HepG2 (cell line): ENCODE measurements around the gene PRKCE. TPM values are rescaled to one million over a fixed set of nuclear protein-coding genes. Genes with fewer than 3 reads are reported as not detected.

Source experiments
- ATAC-seq: fragments of 200-7000 bp; cut with Tn5 transposase; 3 replicates; pipeline ENCODE4 v1.9.1; 2020; ENCODE audit warnings: mild to moderate bottlenecking, moderate library complexity
- BruUV-seq: library from RNA; stranded (reverse); fragments of 400-500 nt; replicated peaks from 2 replicates; lab custom pipeline; 2021; lab: Mats Ljungman, UMichigan
- CTCF ChIA-PET: fragments of 300-600 bp; formaldehyde crosslinking; extraction: SDS; loops from one replicate; lab custom pipeline; 2021; ENCODE audit warnings: low total read pairs, inconsistent platforms, low intra/inter-chr PET ratio; lab: Yijun Ruan, JAX
- POLR2A ChIA-PET: fragments of 350-600 bp; sonication (Branson Sonifier 250); formaldehyde crosslinking; loops from one replicate; lab custom pipeline; 2020; ENCODE audit warnings: antibody characterized with exemption, inconsistent platforms; lab: Yijun Ruan, JAX
- DNase-seq: peaks from one replicate; pipeline ENCODE4 v3.0.0-alpha.2; 2015; ENCODE audit warnings: low spot score
- FAIRE-seq: peaks from 3 replicates; lab custom pipeline; 2011; peaks lifted over from hg19 to GRCh38; lab: Jason Lieb, UNC
- H2AFZ ChIP-seq: one replicate; pipeline ENCODE4 v1.6.1; 2011; ENCODE audit warnings: low read length, inconsistent platforms
- H3K27ac ChIP-seq: fragments of 300-600 bp; 3 replicates; pipeline ENCODE4 v1.8.0; 2011; ENCODE audit warnings: mixed run types, mild to moderate bottlenecking, mixed read lengths, low read length, inconsistent platforms; ENCODE audit not compliant: insufficient read depth; ENCODE audit errors: extremely low read length
- H3K27me3 ChIP-seq, 2 experiments: fragments of 200-600 bp in 1 of 2; 2 replicates in 1 of 2; 3 replicates in 1 of 2; pipeline versions ENCODE4 v1.6.0 to v1.8.0; 2011; ENCODE audit warnings: low read length in 2 of 2, mild to moderate bottlenecking in 2 of 2, moderate library complexity in 2 of 2, inconsistent platforms in 1 of 2; ENCODE audit not compliant: insufficient read depth in 2 of 2, control insufficient read depth in 1 of 2
- H3K36me3 ChIP-seq, 2 experiments: fragments of 200-600 bp in 1 of 2; replicated peaks in 1 of 2; 2 replicates in 1 of 2; 3 replicates in 1 of 2; pipeline versions ENCODE4 v1.5.1 to v1.8.0; 2011; ENCODE audit warnings: low read length in 2 of 2, inconsistent platforms in 1 of 2; ENCODE audit not compliant: insufficient read depth in 2 of 2, control insufficient read depth in 1 of 2
- H3K4me1 ChIP-seq: 2 replicates; pipeline ENCODE4 v1.5.1; 2012; ENCODE audit warnings: low read length, inconsistent platforms; ENCODE audit not compliant: insufficient read depth
- H3K4me2 ChIP-seq: 2 replicates; pipeline ENCODE4 v1.6.0; 2011; ENCODE audit warnings: low read depth, low read length, inconsistent platforms
- H3K4me3 ChIP-seq, 3 experiments: fragments of 200-600 bp in 1 of 3; sonication (generic), shearing (Covaris generic) in 1 of 3; replicated peaks in 1 of 3; 2 replicates each; pipeline ENCODE4 v1.5.1; 2011 to 2016; ENCODE audit warnings: low read length in 3 of 3, inconsistent platforms in 2 of 3, low read depth in 2 of 3, mild to moderate bottlenecking in 2 of 3, control low read depth in 1 of 3, mixed read lengths in 1 of 3; ENCODE audit not compliant: insufficient read depth in 1 of 3
- H3K79me2 ChIP-seq: one replicate; pipeline ENCODE4 v1.6.1; 2011; ENCODE audit warnings: low read length, inconsistent platforms; ENCODE audit not compliant: insufficient read depth
- H3K9ac ChIP-seq: 2 replicates; pipeline ENCODE4 v1.6.0; 2011; ENCODE audit warnings: mild to moderate bottlenecking, low read depth, low read length, inconsistent platforms; ENCODE audit not compliant: insufficient read depth
- H3K9me3 ChIP-seq: 2 replicates; pipeline ENCODE4 v1.5.1; 2012; ENCODE audit warnings: mild to moderate bottlenecking, low read length
- H4K20me1 ChIP-seq: 2 replicates; pipeline ENCODE4 v1.6.0; 2011; ENCODE audit warnings: inconsistent platforms, mild to moderate bottlenecking, low read length, moderate library complexity; ENCODE audit not compliant: insufficient read depth
- ADNP ChIP-seq: sonication (generic); formaldehyde crosslinking; IDR thresholded peaks from 2 replicates; pipeline ENCODE4 v1.4.0; 2020; ENCODE audit warnings: missing genetic modification reagents
- ARHGAP35 ChIP-seq: sonication (generic); formaldehyde crosslinking; IDR thresholded peaks from 2 replicates; pipeline ENCODE4 v1.9.0; 2022; ENCODE audit warnings: mild to moderate bottlenecking, inconsistent platforms, moderate library complexity, missing genetic modification reagents, borderline replicate concordance
- CENPT ChIP-seq: sonication (generic); formaldehyde crosslinking; IDR thresholded peaks from 2 replicates; pipeline ENCODE4 v1.8.0; 2022; ENCODE audit warnings: low read depth, mild to moderate bottlenecking, moderate library complexity, missing genetic modification reagents
- FIP1L1 ChIP-seq: fragments of 200-400 bp; formaldehyde crosslinking; IDR thresholded peaks from 2 replicates; pipeline ENCODE4 v1.6.1; 2018; ENCODE audit warnings: low read depth, mild to moderate bottlenecking, low read length, moderate library complexity, borderline replicate concordance; ENCODE audit not compliant: insufficient read depth
- KLF13 ChIP-seq: sonication (generic); formaldehyde crosslinking; IDR thresholded peaks from 2 replicates; pipeline ENCODE4 v1.4.0; 2020; ENCODE audit warnings: mild to moderate bottlenecking, missing genetic modification reagents
- MED1 ChIP-seq: sonication (generic); formaldehyde crosslinking; IDR thresholded peaks from 2 replicates; pipeline ENCODE4 v1.4.0; 2020; ENCODE audit warnings: missing genetic modification reagents
- PHF8 ChIP-seq: sonication (generic); formaldehyde crosslinking; IDR thresholded peaks from 2 replicates; pipeline ENCODE4 v1.5.0; 2020; ENCODE audit warnings: missing genetic modification reagents
- SIX4 ChIP-seq: sonication (generic); formaldehyde crosslinking; IDR thresholded peaks from 2 replicates; pipeline ENCODE4 v1.4.0; 2020; ENCODE audit warnings: missing genetic modification reagents
- SRSF9 ChIP-seq: fragments of 200-400 bp; formaldehyde crosslinking; IDR thresholded peaks from 2 replicates; pipeline ENCODE4 v1.6.1; 2018; ENCODE audit warnings: borderline replicate concordance, mild to moderate bottlenecking, low read depth, low read length; ENCODE audit not compliant: insufficient read depth, poor library complexity, severe bottlenecking
- TEAD3 ChIP-seq: optimal IDR thresholded peaks from 2 replicates; pipeline ENCODE3; 2016; ENCODE audit warnings: borderline replicate concordance
- ZNF207 ChIP-seq: fragments of 450-650 bp; IDR thresholded peaks from 2 replicates; pipeline ENCODE4 v1.6.1; 2016; ENCODE audit warnings: antibody characterized with exemption, borderline replicate concordance
- ZNF644 ChIP-seq: IDR thresholded peaks from 2 replicates; pipeline ENCODE4 v1.6.1; 2016; ENCODE audit warnings: low read depth
- ZNF841 ChIP-seq: sonication (generic); formaldehyde crosslinking; IDR thresholded peaks from 2 replicates; pipeline ENCODE4 v1.8.1; 2023; ENCODE audit warnings: missing genetic modification reagents, borderline replicate concordance
- ZSCAN31 ChIP-seq: sonication (generic); formaldehyde crosslinking; IDR thresholded peaks from 2 replicates; pipeline ENCODE4 v1.5.0; 2020; ENCODE audit warnings: low read depth, mild to moderate bottlenecking, missing genetic modification reagents
- WGBS: methylation state at CpG from one replicate; pipeline ENCODE4 v1.1.6; 2017; ENCODE audit warnings: low lambda C conversion rate; 5-methylcytosine and 5-hydroxymethylcytosine counted together
- in situ Hi-C: cut with HindIII; loops from 2 replicates; pipeline ENCODE4 v1.10.0; 2017; ENCODE audit warnings: low pct_unique_long_range_greater_than_20kb; ENCODE audit not compliant: extremely low pct_ligation_motif_present
- intact Hi-C: fragments of 100-400 bp; cut with micrococcal nuclease; formaldehyde crosslinking; loops from one replicate; pipeline ENCODE4 v1.10.0; 2022; ENCODE audit not compliant: unreplicated experiment
- polyA plus RNA-seq, 8 experiments: library from polyadenylated mRNA; depleted of rRNA in 3 of 8; stranded (reverse) in 7 of 8; unstranded in 1 of 8; fragments of >200 nt; fragmentation: Illumina TruSeq in 4 of 8; extraction: Trizol in 4 of 8; gene quantifications; 2 replicates each; pipeline versions ENCODE4 v1.2.1 to v1.2.3, GENCODE V29; 2011 to 2016; ENCODE audit warnings: low read depth in 4 of 8, missing spikeins in 1 of 8, mixed read lengths in 1 of 8; ENCODE audit not compliant: insufficient read depth in 1 of 8
- total RNA-seq, 5 experiments: library from RNA; depleted of rRNA; stranded (reverse); fragments of >200 nt; fragmentation: Illumina TruSeq; extraction: Trizol; gene quantifications; 2 replicates each; pipeline ENCODE4 v1.2.3, GENCODE V29; 2016; ENCODE audit warnings: low read depth in 1 of 5
- TF ChIP-seq, protein P1 (sequence below): sonication (generic); formaldehyde crosslinking; IDR thresholded peaks from 2 replicates; pipeline ENCODE4 v1.9.0; 2021; ENCODE audit warnings: missing genetic modification reagents, borderline replicate concordance
- TF ChIP-seq, protein P2 (sequence below): sonication (generic); formaldehyde crosslinking; conservative IDR thresholded peaks from 2 replicates; pipeline ENCODE4 v1.4.0; 2020; ENCODE audit warnings: missing genetic modification reagents

PRKCE gene
- total and polyA plus RNA-seq, 2 of the 13 experiments (the other 11 are each of a cell fraction or from before 2014, with no cell fraction given) = 1.0 to 3.9 TPM

DNA sequence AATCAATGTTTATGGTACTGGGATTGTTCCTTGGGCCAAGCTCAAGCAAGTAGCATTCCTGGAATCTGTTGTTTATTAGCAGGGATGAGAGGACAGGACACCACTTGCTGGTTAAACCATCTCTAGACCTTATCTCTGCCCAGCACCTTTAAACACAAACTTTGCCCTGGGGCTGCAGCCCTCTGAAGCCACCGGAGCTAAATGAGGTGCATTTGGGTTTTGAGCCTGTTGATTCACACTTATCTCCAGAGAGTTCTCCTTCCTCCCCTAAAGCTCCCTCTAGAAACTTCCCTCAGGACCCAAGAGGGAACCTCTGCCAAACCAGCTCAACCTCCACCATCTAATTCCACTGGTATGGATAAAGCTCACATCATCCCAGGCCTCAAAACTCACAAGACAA is 551.0 kb downstream of the PRKCE start:
- peak; percentile 47; the same call in 2 of the 3 replicates for ATAC-seq
- CTCF ChIA-PET = no interaction called here
- no peak overlapping the region for H3K4me3 ChIP-seq

DNA sequence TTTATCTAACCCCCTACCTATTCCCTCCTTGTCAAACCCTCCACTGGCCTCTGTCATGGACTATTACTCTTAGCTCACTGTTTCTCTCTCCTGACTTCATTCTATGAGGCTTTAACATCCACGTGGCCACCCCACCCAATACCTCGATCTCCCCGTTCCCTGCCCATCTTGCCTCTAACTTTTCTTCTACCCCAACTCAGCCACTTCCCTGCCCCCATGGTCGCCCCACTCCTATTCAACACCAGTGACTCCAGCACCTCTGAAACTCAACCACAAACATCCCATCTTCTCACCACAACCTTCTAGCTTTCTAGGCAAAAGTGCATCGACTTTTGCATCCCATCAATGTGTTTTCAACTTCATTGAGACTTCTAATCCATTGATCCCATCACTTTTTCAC is 551.5 kb downstream of the PRKCE start:
- Histone ChIP-seq H3K4me2 (no peak overlapping the region), H3K36me3 (no peaks in the 10 kb centered on the region), H4K20me1 (no peaks in the 10 kb centered on the region), H3K27ac (no peak overlapping the region), H2AFZ (no peak overlapping the region), H3K4me3 (no peak overlapping the region), H3K27me3 (peaks cover 0 to 42% of the 10 kb centered on the region in 2 experiments; a peak in 3 of 5 replicates), H3K9me3 (no peaks in the 10 kb centered on the region), H3K4me1 (peaks cover 11% of the 10 kb centered on the region), H3K79me2 (no peaks in the 10 kb centered on the region), H3K9ac (no peak overlapping the region)
- no TSS peak for BruUV-seq
- ATAC-seq (no peak), FAIRE-seq (no peak), DNase-seq (no peak)
- ChIA-PET POLR2A (no interaction called here), CTCF (no interaction called here)
- intact Hi-C loops (no loop called here), in situ Hi-C loops (no loop called here)
- 40% methylated on average over 5 of the region's 5 CpGs for WGBS
- no peak for TF ChIP-seq SIX4 (CRISPR knock-in tag)
- no peak for TF ChIP-seq MED1 (CRISPR knock-in tag)
- TF ChIP-seq ZNF841 = no peak
- no peak for TF ChIP-seq ARHGAP35 (CRISPR knock-in tag)
- TF ChIP-seq PHF8 = no peak
- TF ChIP-seq FIP1L1 = no peak
- TF ChIP-seq KLF13 (CRISPR knock-in tag) = no peak
- no peak for TF ChIP-seq ZNF207
- TF ChIP-seq CENPT (CRISPR knock-in tag) = no peak
- TF ChIP-seq ADNP (CRISPR knock-in tag) = no peak
- TF ChIP-seq, protein P1, sequence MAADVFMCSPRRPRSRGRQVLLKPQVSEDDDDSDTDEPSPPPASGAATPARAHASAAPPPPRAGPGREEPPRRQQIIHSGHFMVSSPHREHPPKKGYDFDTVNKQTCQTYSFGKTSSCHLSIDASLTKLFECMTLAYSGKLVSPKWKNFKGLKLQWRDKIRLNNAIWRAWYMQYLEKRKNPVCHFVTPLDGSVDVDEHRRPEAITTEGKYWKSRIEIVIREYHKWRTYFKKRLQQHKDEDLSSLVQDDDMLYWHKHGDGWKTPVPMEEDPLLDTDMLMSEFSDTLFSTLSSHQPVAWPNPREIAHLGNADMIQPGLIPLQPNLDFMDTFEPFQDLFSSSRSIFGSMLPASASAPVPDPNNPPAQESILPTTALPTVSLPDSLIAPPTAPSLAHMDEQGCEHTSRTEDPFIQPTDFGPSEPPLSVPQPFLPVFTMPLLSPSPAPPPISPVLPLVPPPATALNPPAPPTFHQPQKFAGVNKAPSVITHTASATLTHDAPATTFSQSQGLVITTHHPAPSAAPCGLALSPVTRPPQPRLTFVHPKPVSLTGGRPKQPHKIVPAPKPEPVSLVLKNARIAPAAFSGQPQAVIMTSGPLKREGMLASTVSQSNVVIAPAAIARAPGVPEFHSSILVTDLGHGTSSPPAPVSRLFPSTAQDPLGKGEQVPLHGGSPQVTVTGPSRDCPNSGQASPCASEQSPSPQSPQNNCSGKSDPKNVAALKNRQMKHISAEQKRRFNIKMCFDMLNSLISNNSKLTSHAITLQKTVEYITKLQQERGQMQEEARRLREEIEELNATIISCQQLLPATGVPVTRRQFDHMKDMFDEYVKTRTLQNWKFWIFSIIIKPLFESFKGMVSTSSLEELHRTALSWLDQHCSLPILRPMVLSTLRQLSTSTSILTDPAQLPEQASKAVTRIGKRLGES (CRISPR knock-in tag) = no peak
- TF ChIP-seq, protein P2, sequence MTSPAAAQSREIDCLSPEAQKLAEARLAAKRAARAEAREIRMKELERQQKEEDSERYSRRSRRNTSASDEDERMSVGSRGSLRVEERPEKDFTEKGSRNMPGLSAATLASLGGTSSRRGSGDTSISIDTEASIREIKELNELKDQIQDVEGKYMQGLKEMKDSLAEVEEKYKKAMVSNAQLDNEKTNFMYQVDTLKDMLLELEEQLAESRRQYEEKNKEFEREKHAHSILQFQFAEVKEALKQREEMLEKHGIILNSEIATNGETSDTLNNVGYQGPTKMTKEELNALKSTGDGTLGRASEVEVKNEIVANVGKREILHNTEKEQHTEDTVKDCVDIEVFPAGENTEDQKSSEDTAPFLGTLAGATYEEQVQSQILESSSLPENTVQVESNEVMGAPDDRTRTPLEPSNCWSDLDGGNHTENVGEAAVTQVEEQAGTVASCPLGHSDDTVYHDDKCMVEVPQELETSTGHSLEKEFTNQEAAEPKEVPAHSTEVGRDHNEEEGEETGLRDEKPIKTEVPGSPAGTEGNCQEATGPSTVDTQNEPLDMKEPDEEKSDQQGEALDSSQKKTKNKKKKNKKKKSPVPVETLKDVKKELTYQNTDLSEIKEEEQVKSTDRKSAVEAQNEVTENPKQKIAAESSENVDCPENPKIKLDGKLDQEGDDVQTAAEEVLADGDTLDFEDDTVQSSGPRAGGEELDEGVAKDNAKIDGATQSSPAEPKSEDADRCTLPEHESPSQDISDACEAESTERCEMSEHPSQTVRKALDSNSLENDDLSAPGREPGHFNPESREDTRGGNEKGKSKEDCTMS (CRISPR knock-in tag) = no peak
- TF ChIP-seq ZSCAN31 (CRISPR knock-in tag) = no peak

More for the DNA sequence above, 551.0 kb downstream of the PRKCE start:
- DNase-seq (no peak), FAIRE-seq (no peak)
- peaks cover 0 to 42% of the 10 kb centered on the region in 2 experiments; a peak in 3 of 5 replicates for H3K27me3 ChIP-seq
- H4K20me1 ChIP-seq = no peaks in the 10 kb centered on the region
- 0% methylated on average over 1 of the region's 1 CpG for WGBS
- in situ Hi-C loops = no loop called here
- H3K36me3 ChIP-seq = no peaks in the 10 kb centered on the region
- no peaks in the 10 kb centered on the region for H3K79me2 ChIP-seq
- no peak overlapping the region for H2AFZ ChIP-seq
- intact Hi-C loops = no loop called here
- H3K27ac ChIP-seq = no peak overlapping the region
- no TSS peak for BruUV-seq
- TF ChIP-seq TEAD3 (no peak), SRSF9 (no peak), ZNF644 (CRISPR knock-in tag) (no peak)
- POLR2A ChIA-PET = no interaction called here
- H3K9ac ChIP-seq = no peak overlapping the region
- no peak overlapping the region for H3K4me2 ChIP-seq
- H3K4me1 ChIP-seq = peaks cover 16% of the 10 kb centered on the region
- no peaks in the 10 kb centered on the region for H3K9me3 ChIP-seq
